ENCODE data around the gene PRLR.

PRLR gene

GRCh38 chr5:35183556-35183955, 46.7 kb downstream of the PRLR start:
- no peak overlapping the region for H3K27ac ChIP-seq
- no peak overlapping the region for H3K9ac ChIP-seq (ENCODE audit: insufficient read length)
- no peak for TF ChIP-seq EZH2 (IDR thresholded peaks at IDR 0.05)
- TF ChIP-seq POLR2AphosphoS5 (IDR thresholded peaks at IDR 0.05; ENCODE audit: borderline replicate concordance, low read depth, low read length), result no peak
- no peak for TF ChIP-seq FOXP2 (optimal IDR thresholded peaks at IDR 0.05; ENCODE audit: control extremely low read depth, extremely low read length, insufficient read depth)
- no peak overlapping the region for H3K4me3 ChIP-seq
- no peaks in the 10 kb centered on the region for H3K36me3 ChIP-seq (ENCODE audit: insufficient read depth, low read length)
- no peak for DNase-seq (ENCODE audit: low read depth, low spot score)
- H3K9me3 ChIP-seq (ENCODE audit: low read depth, low read length), result no peaks in the 10 kb centered on the region

GRCh38 chr5:35182910-35183535, 47.3 kb downstream of the PRLR start:
- TF ChIP-seq EZH2 (IDR thresholded peaks at IDR 0.05) (no peak), FOXP2 (optimal IDR thresholded peaks at IDR 0.05; ENCODE audit: control extremely low read depth, extremely low read length, insufficient read depth) (no peak), POLR2AphosphoS5 (IDR thresholded peaks at IDR 0.05; ENCODE audit: borderline replicate concordance, low read depth, low read length) (no peak)
- no peak overlapping the region for H3K4me3 ChIP-seq
- H3K36me3 ChIP-seq (ENCODE audit: insufficient read depth, low read length), result no peaks in the 10 kb centered on the region
- no peak overlapping the region for H3K27ac ChIP-seq
- H3K9me3 ChIP-seq (ENCODE audit: low read depth, low read length), result no peaks in the 10 kb centered on the region
- no peak for DNase-seq (ENCODE audit: low read depth, low spot score)
- no peak overlapping the region for H3K9ac ChIP-seq (ENCODE audit: insufficient read length)

- Histone ChIP-seq H3K27ac (no peak overlapping the region), H3K9me3 (ENCODE audit: low read depth, low read length) (no peaks in the 10 kb centered on the region), H3K36me3 (ENCODE audit: insufficient read depth, low read length) (no peaks in the 10 kb centered on the region), H3K9ac (ENCODE audit: insufficient read length) (no peak overlapping the region), H3K4me3 (no peak overlapping the region)
- no peak for TF ChIP-seq EZH2 (IDR thresholded peaks at IDR 0.05)
- no peak for TF ChIP-seq FOXP2 (optimal IDR thresholded peaks at IDR 0.05; ENCODE audit: control extremely low read depth, extremely low read length, insufficient read depth)
- no peak for TF ChIP-seq POLR2AphosphoS5 (IDR thresholded peaks at IDR 0.05; ENCODE audit: borderline replicate concordance, low read depth, low read length)
- no peak for DNase-seq (ENCODE audit: low read depth, low spot score)
Observed at GRCh38 chr5:35182486-35182885, 47.8 kb downstream of the PRLR start.

GRCh38 chr5:35180046-35180445, 50.2 kb downstream of the PRLR start:
- no peak for DNase-seq (ENCODE audit: low read depth, low spot score)
- Histone ChIP-seq H3K9me3 (ENCODE audit: low read depth, low read length) (no peaks in the 10 kb centered on the region), H3K27ac (no peak overlapping the region), H3K36me3 (ENCODE audit: insufficient read depth, low read length) (no peaks in the 10 kb centered on the region), H3K9ac (ENCODE audit: insufficient read length) (no peak overlapping the region), H3K4me3 (no peak overlapping the region)
- TF ChIP-seq EZH2 (IDR thresholded peaks at IDR 0.05) (no peak), POLR2AphosphoS5 (IDR thresholded peaks at IDR 0.05; ENCODE audit: borderline replicate concordance, low read depth, low read length) (no peak), FOXP2 (optimal IDR thresholded peaks at IDR 0.05; ENCODE audit: control extremely low read depth, extremely low read length, insufficient read depth) (no peak)

GRCh38 chr5:35177783-35178182, 52.5 kb downstream of the PRLR start:
- Histone ChIP-seq H3K4me3 (no peak overlapping the region), H3K9ac (ENCODE audit: insufficient read length) (no peak overlapping the region), H3K9me3 (ENCODE audit: low read depth, low read length) (no peaks in the 10 kb centered on the region), H3K36me3 (ENCODE audit: insufficient read depth, low read length) (no peaks in the 10 kb centered on the region), H3K27ac (no peak overlapping the region)
- TF ChIP-seq EZH2 (IDR thresholded peaks at IDR 0.05), result no peak
- TF ChIP-seq FOXP2 (optimal IDR thresholded peaks at IDR 0.05; ENCODE audit: control extremely low read depth, extremely low read length, insufficient read depth), result no peak
- TF ChIP-seq POLR2AphosphoS5 (IDR thresholded peaks at IDR 0.05; ENCODE audit: borderline replicate concordance, low read depth, low read length), result no peak
- no peak for DNase-seq (ENCODE audit: low read depth, low spot score)

- H3K27ac ChIP-seq, result no peak overlapping the region
Observed at GRCh38 chr5:35172533-35172932, 57.8 kb downstream of the PRLR start.

GRCh38 chr5:35171991-35172390, 58.3 kb downstream of the PRLR start:
- Histone ChIP-seq H3K9ac (ENCODE audit: insufficient read length) (no peak overlapping the region), H3K27ac (no peak overlapping the region), H3K36me3 (ENCODE audit: insufficient read depth, low read length) (no peaks in the 10 kb centered on the region), H3K9me3 (ENCODE audit: low read depth, low read length) (no peaks in the 10 kb centered on the region), H3K4me3 (no peak overlapping the region)
- no peak for DNase-seq (ENCODE audit: low read depth, low spot score)
- TF ChIP-seq POLR2AphosphoS5 (IDR thresholded peaks at IDR 0.05; ENCODE audit: borderline replicate concordance, low read depth, low read length) (no peak), FOXP2 (optimal IDR thresholded peaks at IDR 0.05; ENCODE audit: control extremely low read depth, extremely low read length, insufficient read depth) (no peak), EZH2 (IDR thresholded peaks at IDR 0.05) (no peak)

More at GRCh38 chr5:35172533-35172932, 57.8 kb downstream of the PRLR start:
- no peak for DNase-seq (ENCODE audit: low read depth, low spot score)
- no peaks in the 10 kb centered on the region for H3K36me3 ChIP-seq (ENCODE audit: insufficient read depth, low read length)
- no peaks in the 10 kb centered on the region for H3K9me3 ChIP-seq (ENCODE audit: low read depth, low read length)
- no peak overlapping the region for H3K9ac ChIP-seq (ENCODE audit: insufficient read length)
- no peak for TF ChIP-seq EZH2 (IDR thresholded peaks at IDR 0.05)
- no peak for TF ChIP-seq POLR2AphosphoS5 (IDR thresholded peaks at IDR 0.05; ENCODE audit: borderline replicate concordance, low read depth, low read length)
- no peak for TF ChIP-seq FOXP2 (optimal IDR thresholded peaks at IDR 0.05; ENCODE audit: control extremely low read depth, extremely low read length, insufficient read depth)
- no peak overlapping the region for H3K4me3 ChIP-seq

- Histone ChIP-seq H3K9me3 (ENCODE audit: low read depth, low read length) (no peaks in the 10 kb centered on the region), H3K9ac (ENCODE audit: insufficient read length) (no peak overlapping the region), H3K27ac (no peak overlapping the region), H3K4me3 (no peak overlapping the region), H3K36me3 (ENCODE audit: insufficient read depth, low read length) (no peaks in the 10 kb centered on the region)
- TF ChIP-seq POLR2AphosphoS5 (IDR thresholded peaks at IDR 0.05; ENCODE audit: borderline replicate concordance, low read depth, low read length), result no peak
- no peak for TF ChIP-seq FOXP2 (optimal IDR thresholded peaks at IDR 0.05; ENCODE audit: control extremely low read depth, extremely low read length, insufficient read depth)
- TF ChIP-seq EZH2 (IDR thresholded peaks at IDR 0.05), result no peak
- no peak for DNase-seq (ENCODE audit: low read depth, low spot score)
Observed at GRCh38 chr5:35171078-35171477, 59.2 kb downstream of the PRLR start.

- TF ChIP-seq POLR2AphosphoS5 (IDR thresholded peaks at IDR 0.05; ENCODE audit: borderline replicate concordance, low read depth, low read length), result no peak
- no peak for TF ChIP-seq EZH2 (IDR thresholded peaks at IDR 0.05)
- no peak for TF ChIP-seq FOXP2 (optimal IDR thresholded peaks at IDR 0.05; ENCODE audit: control extremely low read depth, extremely low read length, insufficient read depth)
- no peak overlapping the region for H3K4me3 ChIP-seq
- H3K36me3 ChIP-seq (ENCODE audit: insufficient read depth, low read length), result no peaks in the 10 kb centered on the region
- H3K27ac ChIP-seq, result no peak overlapping the region
- DNase-seq (ENCODE audit: low read depth, low spot score), result no peak
- no peak overlapping the region for H3K9ac ChIP-seq (ENCODE audit: insufficient read length)
- no peaks in the 10 kb centered on the region for H3K9me3 ChIP-seq (ENCODE audit: low read depth, low read length)
Observed at GRCh38 chr5:35166043-35166442, 64.2 kb downstream of the PRLR start.

Data from SK-N-MC (cell line).